ENCODE measurements around the gene GRIK5. TPM values are rescaled to one million over a fixed set of nuclear protein-coding genes. Genes with fewer than 3 reads are reported as not detected.

Gene GRIK5
- total and polyA plus RNA-seq, 2 of the 8 experiments (the other 6 are each of a cell fraction or from before 2014, with no cell fraction given), result 17.8 to 42.9 TPM

DNA sequence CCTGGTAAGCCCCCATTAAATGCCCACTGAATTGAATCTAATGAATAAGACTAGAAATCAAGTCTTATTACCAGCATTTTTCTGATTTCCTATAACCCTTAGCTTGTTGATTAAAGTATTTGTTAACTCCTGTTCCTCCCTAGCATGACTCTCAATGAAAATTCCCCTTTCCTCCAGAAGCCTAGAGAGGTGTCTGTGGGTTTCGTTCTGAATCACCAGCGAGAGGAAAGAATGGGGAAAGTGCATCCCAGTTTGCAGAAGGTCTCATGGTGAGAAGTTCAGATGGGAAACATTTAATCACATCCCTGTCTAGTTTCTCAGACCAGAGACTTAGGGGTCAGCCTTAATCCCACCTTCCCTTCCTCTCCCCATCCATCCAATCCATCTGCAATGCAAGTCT is 35.4 kb upstream of the GRIK5 start (continued):
- no peak for TF ChIP-seq CREB1 (IDR thresholded peaks at IDR 0.05)
- TF ChIP-seq CHD2 (IDR thresholded peaks at IDR 0.05; ENCODE audit: low read length), result no peak
- no peak for TF ChIP-seq NRF1 (IDR thresholded peaks at IDR 0.05; ENCODE audit: low read depth, low read length)
- TF ChIP-seq TBP (IDR thresholded peaks at IDR 0.05; ENCODE audit: low read depth, low read length), result no peak
- TF ChIP-seq, protein P1, sequence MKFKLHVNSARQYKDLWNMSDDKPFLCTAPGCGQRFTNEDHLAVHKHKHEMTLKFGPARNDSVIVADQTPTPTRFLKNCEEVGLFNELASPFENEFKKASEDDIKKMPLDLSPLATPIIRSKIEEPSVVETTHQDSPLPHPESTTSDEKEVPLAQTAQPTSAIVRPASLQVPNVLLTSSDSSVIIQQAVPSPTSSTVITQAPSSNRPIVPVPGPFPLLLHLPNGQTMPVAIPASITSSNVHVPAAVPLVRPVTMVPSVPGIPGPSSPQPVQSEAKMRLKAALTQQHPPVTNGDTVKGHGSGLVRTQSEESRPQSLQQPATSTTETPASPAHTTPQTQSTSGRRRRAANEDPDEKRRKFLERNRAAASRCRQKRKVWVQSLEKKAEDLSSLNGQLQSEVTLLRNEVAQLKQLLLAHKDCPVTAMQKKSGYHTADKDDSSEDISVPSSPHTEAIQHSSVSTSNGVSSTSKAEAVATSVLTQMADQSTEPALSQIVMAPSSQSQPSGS (IDR thresholded peaks at IDR 0.05; ENCODE audit: low read length), result no peak
- TF ChIP-seq GTF2F1 (IDR thresholded peaks at IDR 0.05; ENCODE audit: borderline replicate concordance, low read depth, low read length), result no peak
